ENCODE results near the gene KRTAP10-12. TPM values are rescaled to one million over a fixed set of nuclear protein-coding genes. Genes with fewer than 3 reads are reported as not detected.

The KRTAP10-12 gene
- total RNA-seq, 1 experiment from 2014 or later, result not detected

DNA sequence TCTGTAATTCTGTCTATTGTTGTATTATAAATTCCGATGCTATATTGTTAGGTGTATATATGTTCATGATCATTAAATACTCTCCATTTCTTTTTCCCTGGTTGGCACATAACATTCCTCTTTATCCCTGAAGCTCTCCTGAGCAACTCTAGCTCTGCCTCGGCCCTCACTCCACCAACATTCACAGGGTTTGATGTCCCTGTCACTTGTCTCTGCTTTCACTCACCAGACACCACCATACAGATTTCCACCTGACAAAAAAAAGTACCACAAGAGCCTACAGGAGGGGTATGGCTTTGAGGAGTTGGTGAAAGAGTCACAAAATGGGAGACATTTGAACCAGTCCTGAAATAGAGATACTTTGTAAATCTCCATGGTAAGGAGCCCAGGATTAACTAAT is 23.2 kb downstream of the KRTAP10-12 start:
- ATAC-seq (no peak), DNase-seq (ENCODE audit: low read depth, low spot score) (no peak)
- Histone ChIP-seq H3K4me1 (ENCODE audit: control insufficient read depth, insufficient read depth, low read length) (no peaks in the 10 kb centered on the region), H3K27ac (ENCODE audit: low read length) (no peak overlapping the region), H3K4me3 (ENCODE audit: low read depth in 2 of 2, low read length in 2 of 2) (no peak overlapping the region), H3K36me3 (ENCODE audit: control insufficient read depth, insufficient read depth, low read length) (no peaks in the 10 kb centered on the region), H3K27me3 (ENCODE audit: control insufficient read depth, insufficient read depth, low read length) (no peaks in the 10 kb centered on the region), H3K9me3 (ENCODE audit: control insufficient read depth, insufficient read depth, low read depth, low read length) (no peaks in the 10 kb centered on the region)
- POLR2A ChIA-PET, result interaction anchor here (0.6 kb wide), 1 partner anchor 146 kb away, joined by 3 read pairs; no protein-coding TSS in a partner anchor
- CTCF ChIA-PET, result no interaction called here
- TF ChIP-seq, protein P1, sequence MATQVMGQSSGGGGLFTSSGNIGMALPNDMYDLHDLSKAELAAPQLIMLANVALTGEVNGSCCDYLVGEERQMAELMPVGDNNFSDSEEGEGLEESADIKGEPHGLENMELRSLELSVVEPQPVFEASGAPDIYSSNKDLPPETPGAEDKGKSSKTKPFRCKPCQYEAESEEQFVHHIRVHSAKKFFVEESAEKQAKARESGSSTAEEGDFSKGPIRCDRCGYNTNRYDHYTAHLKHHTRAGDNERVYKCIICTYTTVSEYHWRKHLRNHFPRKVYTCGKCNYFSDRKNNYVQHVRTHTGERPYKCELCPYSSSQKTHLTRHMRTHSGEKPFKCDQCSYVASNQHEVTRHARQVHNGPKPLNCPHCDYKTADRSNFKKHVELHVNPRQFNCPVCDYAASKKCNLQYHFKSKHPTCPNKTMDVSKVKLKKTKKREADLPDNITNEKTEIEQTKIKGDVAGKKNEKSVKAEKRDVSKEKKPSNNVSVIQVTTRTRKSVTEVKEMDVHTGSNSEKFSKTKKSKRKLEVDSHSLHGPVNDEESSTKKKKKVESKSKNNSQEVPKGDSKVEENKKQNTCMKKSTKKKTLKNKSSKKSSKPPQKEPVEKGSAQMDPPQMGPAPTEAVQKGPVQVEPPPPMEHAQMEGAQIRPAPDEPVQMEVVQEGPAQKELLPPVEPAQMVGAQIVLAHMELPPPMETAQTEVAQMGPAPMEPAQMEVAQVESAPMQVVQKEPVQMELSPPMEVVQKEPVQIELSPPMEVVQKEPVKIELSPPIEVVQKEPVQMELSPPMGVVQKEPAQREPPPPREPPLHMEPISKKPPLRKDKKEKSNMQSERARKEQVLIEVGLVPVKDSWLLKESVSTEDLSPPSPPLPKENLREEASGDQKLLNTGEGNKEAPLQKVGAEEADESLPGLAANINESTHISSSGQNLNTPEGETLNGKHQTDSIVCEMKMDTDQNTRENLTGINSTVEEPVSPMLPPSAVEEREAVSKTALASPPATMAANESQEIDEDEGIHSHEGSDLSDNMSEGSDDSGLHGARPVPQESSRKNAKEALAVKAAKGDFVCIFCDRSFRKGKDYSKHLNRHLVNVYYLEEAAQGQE (IDR thresholded peaks at IDR 0.05; ENCODE audit: insufficient read depth in 1 of 2, low read depth in 2 of 2, low read length in 1 of 2), result no peak
- no peak for TF ChIP-seq SIN3A (IDR thresholded peaks at IDR 0.05; ENCODE audit: borderline replicate concordance, insufficient read depth, low read depth, low read length)
- TF ChIP-seq CTCF (IDR thresholded peaks at IDR 0.05), result no peak
- TF ChIP-seq POLR2AphosphoS5 (IDR thresholded peaks at IDR 0.05; ENCODE audit: low read depth, low read length), result no peak
- TF ChIP-seq TCF7L2 (IDR thresholded peaks at IDR 0.05; ENCODE audit: low read depth, low read length), result no peak
- in situ Hi-C loops (cut with HindIII; ENCODE audit: low pct_unique_long_range_greater_than_20kb, low sequenced_read_pairs), result no loop called here
- no TSS peak for BruUV-seq (replicated peaks)
- intact Hi-C loops (cut with micrococcal nuclease; ENCODE audit: unreplicated experiment), result no loop called here

- H3K4me1 ChIP-seq (ENCODE audit: control insufficient read depth, insufficient read depth, low read length), result no peaks in the 10 kb centered on the region
- no peak overlapping the region for H3K27ac ChIP-seq (ENCODE audit: low read length)
- POLR2A ChIA-PET, result no interaction called here
- no peak for ATAC-seq
- no peaks in the 10 kb centered on the region for H3K36me3 ChIP-seq (ENCODE audit: control insufficient read depth, insufficient read depth, low read length)
- intact Hi-C loops (cut with micrococcal nuclease; ENCODE audit: unreplicated experiment), result no loop called here
- no TSS peak for BruUV-seq (replicated peaks)
- in situ Hi-C loops (cut with HindIII; ENCODE audit: low pct_unique_long_range_greater_than_20kb, low sequenced_read_pairs), result no loop called here
- H3K9me3 ChIP-seq (ENCODE audit: control insufficient read depth, insufficient read depth, low read depth, low read length), result no peaks in the 10 kb centered on the region
- no peaks in the 10 kb centered on the region for H3K27me3 ChIP-seq (ENCODE audit: control insufficient read depth, insufficient read depth, low read length)
- CTCF ChIA-PET, result interaction anchor here (0.7 kb wide), 1 partner anchor 9 kb away, joined by 6 read pairs; no protein-coding TSS in a partner anchor
- H3K4me3 ChIP-seq (ENCODE audit: low read depth in 2 of 2, low read length in 2 of 2), result no peak overlapping the region
- no peak for DNase-seq (ENCODE audit: low read depth, low spot score)
- TF ChIP-seq SIN3A (IDR thresholded peaks at IDR 0.05; ENCODE audit: borderline replicate concordance, insufficient read depth, low read depth, low read length), result no peak
- TF ChIP-seq CTCF (IDR thresholded peaks at IDR 0.05), result no peak
- no peak for TF ChIP-seq POLR2AphosphoS5 (IDR thresholded peaks at IDR 0.05; ENCODE audit: low read depth, low read length)
- no peak for TF ChIP-seq TCF7L2 (IDR thresholded peaks at IDR 0.05; ENCODE audit: low read depth, low read length)
- TF ChIP-seq, protein P1 (IDR thresholded peaks at IDR 0.05; ENCODE audit: insufficient read depth in 1 of 2, low read depth in 2 of 2, low read length in 1 of 2), result no peak
These were observed 25.8 kb downstream of the KRTAP10-12 start for GRCh38 chr21:44722731-44723130.

Data from Panc1 (cell line).